Lower leg skin (tissue), 4 donors: Measurements from ENCODE around the gene FBXO8. TPM values are rescaled to one million over a fixed set of nuclear protein-coding genes. Genes with fewer than 3 reads are reported as not detected.

Experiments used
- DNase-seq, 2 donors: peaks; one replicate each; pipeline ENCODE4 v3.0.0-alpha.2; 2019; ENCODE audit warnings: low spot score in 2 of 2
- H3K4me3 ChIP-seq: fragments of 200-600 bp; sonication (generic); 2 replicates; pipeline ENCODE4 v1.5.1; 2017; ENCODE audit warnings: mild to moderate bottlenecking, low read depth; ENCODE audit not compliant: poor library complexity, severe bottlenecking
- CTCF ChIP-seq, 3 donors: fragments of 450-650 bp; IDR thresholded peaks; one replicate each; pipeline ENCODE4 v1.5.1; 2016; ENCODE audit warnings: antibody characterized with exemption in 3 of 3, mild to moderate bottlenecking in 3 of 3, moderate library complexity in 2 of 3
- POLR2A ChIP-seq, 2 donors: fragments of 450-650 bp; IDR thresholded peaks; one replicate each; pipeline ENCODE4 v1.6.1; 2016 to 2017; ENCODE audit warnings: antibody characterized with exemption in 2 of 2, mild to moderate bottlenecking in 1 of 2, moderate library complexity in 1 of 2
- WGBS, 2 donors: methylation state at CpG; one replicate each; pipeline ENCODE4 v1.1.5; 2018; 5-methylcytosine and 5-hydroxymethylcytosine counted together
- intact Hi-C: fragments of 100-400 bp; cut with DNase I; formaldehyde crosslinking; loops from one replicate; pipeline ENCODE4 v1.15.0; 2023; ENCODE audit warnings: low total_unique reads
- total RNA-seq, 4 donors: library from RNA; depleted of rRNA; stranded (reverse); fragments of >200 nt; gene quantifications; one replicate each; pipeline ENCODE4 v1.1.0, GENCODE V29; 2016

Gene FBXO8
- total RNA-seq, 4 donors from 2014 or later = 35.6 to 58.3 (median 47.2) TPM

GRCh38 chr4:174286870-174287269 is 3.4 kb upstream of the FBXO8 start:
- 94 to 96% methylated on average over 3 of the region's 3 CpGs for WGBS, 2 donors
- no peak for DNase-seq
- intact Hi-C loops = loop anchor here (10.0 kb wide), 1 partner anchor 1572 kb away; no protein-coding TSS in a partner anchor
- TF ChIP-seq POLR2A (IDR thresholded peaks at IDR 0.05) (no peak), CTCF (IDR thresholded peaks at IDR 0.05) (no peak)
- no peak overlapping the region for H3K4me3 ChIP-seq

GRCh38 chr4:174284487-174284886 is 1.0 kb upstream of the FBXO8 start:
- H3K4me3 ChIP-seq = peak overlapping the region; percentile 78
- intact Hi-C loops = loop anchor here (10.0 kb wide), 1 partner anchor 1570 kb away; no protein-coding TSS in a partner anchor
- TF ChIP-seq CTCF (IDR thresholded peaks at IDR 0.05) (no peak), POLR2A (IDR thresholded peaks at IDR 0.05) (no peak)
- WGBS, 2 donors = 9 to 14% methylated on average over 6 of the region's 6 CpGs
- DNase-seq = no peak

GRCh38 chr4:174282836-174283506 is 496 bp downstream of the FBXO8 start:
- intact Hi-C loops = loop anchor here (10.0 kb wide), 1 partner anchor 1568 kb away; no protein-coding TSS in a partner anchor
- TF ChIP-seq POLR2A (IDR thresholded peaks at IDR 0.05) = no peak
- no peak for TF ChIP-seq CTCF (IDR thresholded peaks at IDR 0.05)
- DNase-seq = peak; percentile 91 to 93
- 1% methylated on average over 22 of the region's 22 CpGs for WGBS, 2 donors
- H3K4me3 ChIP-seq = peak overlapping the region; percentile 78

GRCh38 chr4:174281901-174282300 is 1.6 kb downstream of the FBXO8 start:
- TF ChIP-seq CTCF (IDR thresholded peaks at IDR 0.05) = no peak
- no peak for TF ChIP-seq POLR2A (IDR thresholded peaks at IDR 0.05)
- H3K4me3 ChIP-seq = no peak overlapping the region
- no peak for DNase-seq
- intact Hi-C loops = loop anchor here (10.0 kb wide), 1 partner anchor 1567 kb away; no protein-coding TSS in a partner anchor

- TF ChIP-seq POLR2A (IDR thresholded peaks at IDR 0.05) (no peak), CTCF (IDR thresholded peaks at IDR 0.05) (no peak)
- no peak for DNase-seq
- intact Hi-C loops = loop anchor here (10.0 kb wide), 1 partner anchor 1566 kb away; no protein-coding TSS in a partner anchor
- 78 to 83% methylated on average over 5 of the region's 5 CpGs for WGBS, 2 donors
- H3K4me3 ChIP-seq = no peak overlapping the region
Observed at GRCh38 chr4:174281182-174281737, 2.2 kb downstream of the FBXO8 start.
